ENCODE measurements around the gene FCHO2.

Gene FCHO2

GRCh38 chr5:73110190-73110589, 154.3 kb downstream of the FCHO2 start:
- DNase-seq (ENCODE audit: low spot score) = no peak

- DNase-seq (ENCODE audit: low spot score) = no peak
Observed at GRCh38 chr5:73111536-73111935, 155.7 kb downstream of the FCHO2 start.

GRCh38 chr5:73112359-73112758, 156.5 kb downstream of the FCHO2 start:
- no peak for DNase-seq (ENCODE audit: low spot score)

- no peak for DNase-seq (ENCODE audit: low spot score)
Observed at GRCh38 chr5:73114044-73114688, 158.3 kb downstream of the FCHO2 start.

- DNase-seq (ENCODE audit: low spot score) = no peak
Observed at GRCh38 chr5:73115399-73116051, 159.7 kb downstream of the FCHO2 start.

- no peak for DNase-seq (ENCODE audit: low spot score)
Observed at GRCh38 chr5:73116506-73116905, 160.7 kb downstream of the FCHO2 start.

GRCh38 chr5:73117088-73117740, 161.4 kb downstream of the FCHO2 start:
- no peak for DNase-seq (ENCODE audit: low spot score)

- DNase-seq (ENCODE audit: low spot score) = no peak
Observed at GRCh38 chr5:73118391-73118973, 162.6 kb downstream of the FCHO2 start.

- DNase-seq (ENCODE audit: low spot score) = no peak
Observed at GRCh38 chr5:73119451-73120157, 163.8 kb downstream of the FCHO2 start.

GRCh38 chr5:73120222-73121118, 164.6 kb downstream of the FCHO2 start, which contains the start of gene TMEM171:
TMEM171 (plus strand) TSS chr5:73120575; CDS start chr5:73123374, 2,799 bp downstream.
- DNase-seq (ENCODE audit: low spot score) = peak; percentile 23

- peak; percentile 7 for DNase-seq (ENCODE audit: low spot score)
Observed at GRCh38 chr5:73121119-73121463, 165.2 kb downstream of the FCHO2 start.

- peak; percentile 48 for DNase-seq (ENCODE audit: low spot score)
Observed at GRCh38 chr5:73122875-73123810, 167.3 kb downstream of the FCHO2 start.

GRCh38 chr5:73125289-73125688, 169.4 kb downstream of the FCHO2 start:
- no peak for DNase-seq (ENCODE audit: low spot score)

- DNase-seq (ENCODE audit: low spot score) = no peak
Observed at GRCh38 chr5:73126381-73126780, 170.5 kb downstream of the FCHO2 start.

- no peak for DNase-seq (ENCODE audit: low spot score)
Observed at GRCh38 chr5:73126957-73127356, 171.1 kb downstream of the FCHO2 start.

GRCh38 chr5:73129143-73129542, 173.3 kb downstream of the FCHO2 start:
- DNase-seq (ENCODE audit: low spot score) = no peak

GRCh38 chr5:73130811-73131210, 175.0 kb downstream of the FCHO2 start:
- DNase-seq (ENCODE audit: low spot score) = no peak

- no peak for DNase-seq (ENCODE audit: low spot score)
Observed at GRCh38 chr5:73131711-73132425, 176.0 kb downstream of the FCHO2 start.

GRCh38 chr5:73132759-73133158, 176.9 kb downstream of the FCHO2 start:
- DNase-seq (ENCODE audit: low spot score) = no peak

- no peak for DNase-seq (ENCODE audit: low spot score)
Observed at GRCh38 chr5:73135021-73135420, 179.2 kb downstream of the FCHO2 start.
